ENCODE results near the gene PALLD. TPM values are rescaled to one million over a fixed set of nuclear protein-coding genes. Genes with fewer than 3 reads are reported as not detected.

The PALLD gene
- total RNA-seq, 1 donor from 2014 or later = 22.9 TPM

- no peak for DNase-seq (ENCODE audit: low spot score)
- H3K4me1 Mint-ChIP-seq (ENCODE audit: low read depth) = no peaks in the 10 kb centered on the region
- no peak overlapping the region for H3K4me3 Mint-ChIP-seq
- H3K9me3 Mint-ChIP-seq = peaks cover 7% of the 10 kb centered on the region
- intact Hi-C loops (cut with micrococcal nuclease) = no loop called here
- peaks cover 16% of the 10 kb centered on the region for H3K27me3 Mint-ChIP-seq (ENCODE audit: insufficient read depth)
- no peaks in the 10 kb centered on the region for H3K36me3 Mint-ChIP-seq (ENCODE audit: low read depth)
- H3K27ac Mint-ChIP-seq = no peak overlapping the region
Observed at GRCh38 chr4:168771251-168771650, 274.4 kb downstream of the PALLD start.

GRCh38 chr4:168773388-168774195 lies 276.7 kb downstream of the PALLD start:
- H3K9me3 Mint-ChIP-seq = peaks cover 15% of the 10 kb centered on the region
- DNase-seq (ENCODE audit: low spot score) = no peak
- no peak overlapping the region for H3K4me3 Mint-ChIP-seq
- H3K27me3 Mint-ChIP-seq (ENCODE audit: insufficient read depth) = peaks cover 14% of the 10 kb centered on the region
- no peaks in the 10 kb centered on the region for H3K36me3 Mint-ChIP-seq (ENCODE audit: low read depth)
- H3K4me1 Mint-ChIP-seq (ENCODE audit: low read depth) = no peaks in the 10 kb centered on the region
- intact Hi-C loops (cut with micrococcal nuclease) = no loop called here
- H3K27ac Mint-ChIP-seq = no peak overlapping the region

GRCh38 chr4:168776382-168776781 lies 279.5 kb downstream of the PALLD start:
- no peak for DNase-seq (ENCODE audit: low spot score)
- peaks cover 15% of the 10 kb centered on the region for H3K9me3 Mint-ChIP-seq
- no peak overlapping the region for H3K4me3 Mint-ChIP-seq
- no peaks in the 10 kb centered on the region for H3K36me3 Mint-ChIP-seq (ENCODE audit: low read depth)
- intact Hi-C loops (cut with micrococcal nuclease) = no loop called here
- H3K27ac Mint-ChIP-seq = no peak overlapping the region
- H3K27me3 Mint-ChIP-seq (ENCODE audit: insufficient read depth) = peaks cover 16% of the 10 kb centered on the region
- no peaks in the 10 kb centered on the region for H3K4me1 Mint-ChIP-seq (ENCODE audit: low read depth)

GRCh38 chr4:168777277-168777965 lies 280.6 kb downstream of the PALLD start:
- Mint-ChIP-seq H3K4me3 (no peak overlapping the region), H3K27me3 (ENCODE audit: insufficient read depth) (peaks cover 16% of the 10 kb centered on the region), H3K4me1 (ENCODE audit: low read depth) (no peaks in the 10 kb centered on the region), H3K27ac (no peak overlapping the region), H3K36me3 (ENCODE audit: low read depth) (no peaks in the 10 kb centered on the region), H3K9me3 (peaks cover 15% of the 10 kb centered on the region)
- intact Hi-C loops (cut with micrococcal nuclease) = no loop called here
- DNase-seq (ENCODE audit: low spot score) = no peak

- Mint-ChIP-seq H3K4me1 (ENCODE audit: low read depth) (no peaks in the 10 kb centered on the region), H3K27ac (no peak overlapping the region), H3K9me3 (peaks cover 7% of the 10 kb centered on the region), H3K27me3 (ENCODE audit: insufficient read depth) (peaks cover 14% of the 10 kb centered on the region), H3K4me3 (no peak overlapping the region), H3K36me3 (ENCODE audit: low read depth) (no peaks in the 10 kb centered on the region)
- no peak for DNase-seq (ENCODE audit: low spot score)
- intact Hi-C loops (cut with micrococcal nuclease) = no loop called here
Observed at GRCh38 chr4:168781341-168781740, 284.5 kb downstream of the PALLD start.

- Mint-ChIP-seq H3K4me1 (ENCODE audit: low read depth) (no peaks in the 10 kb centered on the region), H3K9me3 (peaks cover 4% of the 10 kb centered on the region), H3K27me3 (ENCODE audit: insufficient read depth) (peaks cover 13% of the 10 kb centered on the region), H3K36me3 (ENCODE audit: low read depth) (no peaks in the 10 kb centered on the region), H3K27ac (no peak overlapping the region), H3K4me3 (no peak overlapping the region)
- no peak for DNase-seq (ENCODE audit: low spot score)
- intact Hi-C loops (cut with micrococcal nuclease) = no loop called here
Observed at GRCh38 chr4:168781926-168782325, 285.1 kb downstream of the PALLD start.

GRCh38 chr4:168782439-168782838 lies 285.6 kb downstream of the PALLD start:
- no peaks in the 10 kb centered on the region for H3K4me1 Mint-ChIP-seq (ENCODE audit: low read depth)
- DNase-seq (ENCODE audit: low spot score) = no peak
- intact Hi-C loops (cut with micrococcal nuclease) = no loop called here
- H3K27ac Mint-ChIP-seq = no peak overlapping the region
- H3K27me3 Mint-ChIP-seq (ENCODE audit: insufficient read depth) = peaks cover 8% of the 10 kb centered on the region
- no peak overlapping the region for H3K4me3 Mint-ChIP-seq
- no peaks in the 10 kb centered on the region for H3K36me3 Mint-ChIP-seq (ENCODE audit: low read depth)
- H3K9me3 Mint-ChIP-seq = no peaks in the 10 kb centered on the region

GRCh38 chr4:168784786-168785461 lies 288.1 kb downstream of the PALLD start:
- no peak overlapping the region for H3K27ac Mint-ChIP-seq
- no peak for DNase-seq (ENCODE audit: low spot score)
- no peaks in the 10 kb centered on the region for H3K36me3 Mint-ChIP-seq (ENCODE audit: low read depth)
- intact Hi-C loops (cut with micrococcal nuclease) = no loop called here
- no peaks in the 10 kb centered on the region for H3K4me1 Mint-ChIP-seq (ENCODE audit: low read depth)
- peaks cover 4% of the 10 kb centered on the region for H3K27me3 Mint-ChIP-seq (ENCODE audit: insufficient read depth)
- H3K4me3 Mint-ChIP-seq = no peak overlapping the region
- H3K9me3 Mint-ChIP-seq = no peaks in the 10 kb centered on the region

GRCh38 chr4:168787334-168787733 lies 290.5 kb downstream of the PALLD start:
- Mint-ChIP-seq H3K9me3 (no peaks in the 10 kb centered on the region), H3K27me3 (ENCODE audit: insufficient read depth) (peaks cover 4% of the 10 kb centered on the region), H3K36me3 (ENCODE audit: low read depth) (no peaks in the 10 kb centered on the region), H3K4me3 (no peak overlapping the region), H3K4me1 (ENCODE audit: low read depth) (no peaks in the 10 kb centered on the region), H3K27ac (no peak overlapping the region)
- DNase-seq (ENCODE audit: low spot score) = no peak
- intact Hi-C loops (cut with micrococcal nuclease) = no loop called here

- no peak for DNase-seq (ENCODE audit: low spot score)
- H3K9me3 Mint-ChIP-seq = no peaks in the 10 kb centered on the region
- intact Hi-C loops (cut with micrococcal nuclease) = no loop called here
- no peak overlapping the region for H3K27ac Mint-ChIP-seq
- H3K4me1 Mint-ChIP-seq (ENCODE audit: low read depth) = no peaks in the 10 kb centered on the region
- no peak overlapping the region for H3K4me3 Mint-ChIP-seq
- peaks cover 4% of the 10 kb centered on the region for H3K27me3 Mint-ChIP-seq (ENCODE audit: insufficient read depth)
- no peaks in the 10 kb centered on the region for H3K36me3 Mint-ChIP-seq (ENCODE audit: low read depth)
Observed at GRCh38 chr4:168787801-168788595, 291.1 kb downstream of the PALLD start.

GRCh38 chr4:168790898-168791297 lies 294.0 kb downstream of the PALLD start:
- DNase-seq (ENCODE audit: low spot score) = no peak
- intact Hi-C loops (cut with micrococcal nuclease) = no loop called here
- no peaks in the 10 kb centered on the region for H3K27me3 Mint-ChIP-seq (ENCODE audit: insufficient read depth)
- no peak overlapping the region for H3K27ac Mint-ChIP-seq
- H3K9me3 Mint-ChIP-seq = no peaks in the 10 kb centered on the region
- H3K4me1 Mint-ChIP-seq (ENCODE audit: low read depth) = no peaks in the 10 kb centered on the region
- H3K4me3 Mint-ChIP-seq = no peak overlapping the region
- H3K36me3 Mint-ChIP-seq (ENCODE audit: low read depth) = no peaks in the 10 kb centered on the region

GRCh38 chr4:168791376-168791775 lies 294.5 kb downstream of the PALLD start:
- no peak for DNase-seq (ENCODE audit: low spot score)
- no peaks in the 10 kb centered on the region for H3K36me3 Mint-ChIP-seq (ENCODE audit: low read depth)
- H3K4me1 Mint-ChIP-seq (ENCODE audit: low read depth) = no peaks in the 10 kb centered on the region
- H3K27me3 Mint-ChIP-seq (ENCODE audit: insufficient read depth) = peaks cover 2% of the 10 kb centered on the region
- H3K9me3 Mint-ChIP-seq = no peaks in the 10 kb centered on the region
- H3K4me3 Mint-ChIP-seq = no peak overlapping the region
- intact Hi-C loops (cut with micrococcal nuclease) = no loop called here
- H3K27ac Mint-ChIP-seq = no peak overlapping the region

Data from activated T-helper 1 cell treated with anti-CD3 and anti-CD28 coated beads, Interleukin-12 subunit alpha, Interleukin-12 subunit beta, Interleukin-2, Interleukin-4 antibody, amounts not matched to agents 30 ng/mL and 10 ng/mL and 1 ng/mL, durations not matched to agents 14 hours and 24 hours and 36 hours (primary cell).